Astrocyte of the cerebellum (primary cell): ENCODE data around the gene KIFBP.

Source experiments
- DNase-seq: peaks from one replicate; pipeline ENCODE4 v3.0.0-alpha.2; 2011; ENCODE audit warnings: low read depth
- H3K4me3 ChIP-seq: 2 replicates; pipeline ENCODE4 v1.5.1; 2011; ENCODE audit warnings: mild to moderate bottlenecking, low read depth, low read length, moderate library complexity
- CTCF ChIP-seq: IDR thresholded peaks from 2 replicates; pipeline ENCODE4 v1.5.1; 2012; ENCODE audit warnings: low read length, low read depth, moderate library complexity, mild to moderate bottlenecking; ENCODE audit errors: missing control alignments
- in situ Hi-C: cut with HindIII; loops from 2 replicates; pipeline ENCODE4 v1.10.0; 2017; ENCODE audit warnings: low sequenced_read_pairs

KIFBP gene

GRCh38 chr10:69064762-69065328, 76.2 kb downstream of the KIFBP start:
- no peak overlapping the region for H3K4me3 ChIP-seq
- no peak for TF ChIP-seq CTCF
- no peak for DNase-seq
- in situ Hi-C loops: loop anchor here (5.0 kb wide), 2 partner anchors 37 to 48 kb away; no protein-coding TSS in a partner anchor

GRCh38 chr10:69065406-69066361, 77.1 kb downstream of the KIFBP start:
- no peak for DNase-seq
- H3K4me3 ChIP-seq: no peak overlapping the region
- in situ Hi-C loops: loop anchor here (5.0 kb wide), 2 partner anchors 37 to 48 kb away; no protein-coding TSS in a partner anchor
- TF ChIP-seq CTCF: no peak
